ENCODE results near the gene NRTN.
"Not testable (repeated sequence)": the region's sequence is repeated elsewhere in the genome, so short reads cannot be mapped to it uniquely, and the experiment has no call there.

NRTN gene

DNA sequence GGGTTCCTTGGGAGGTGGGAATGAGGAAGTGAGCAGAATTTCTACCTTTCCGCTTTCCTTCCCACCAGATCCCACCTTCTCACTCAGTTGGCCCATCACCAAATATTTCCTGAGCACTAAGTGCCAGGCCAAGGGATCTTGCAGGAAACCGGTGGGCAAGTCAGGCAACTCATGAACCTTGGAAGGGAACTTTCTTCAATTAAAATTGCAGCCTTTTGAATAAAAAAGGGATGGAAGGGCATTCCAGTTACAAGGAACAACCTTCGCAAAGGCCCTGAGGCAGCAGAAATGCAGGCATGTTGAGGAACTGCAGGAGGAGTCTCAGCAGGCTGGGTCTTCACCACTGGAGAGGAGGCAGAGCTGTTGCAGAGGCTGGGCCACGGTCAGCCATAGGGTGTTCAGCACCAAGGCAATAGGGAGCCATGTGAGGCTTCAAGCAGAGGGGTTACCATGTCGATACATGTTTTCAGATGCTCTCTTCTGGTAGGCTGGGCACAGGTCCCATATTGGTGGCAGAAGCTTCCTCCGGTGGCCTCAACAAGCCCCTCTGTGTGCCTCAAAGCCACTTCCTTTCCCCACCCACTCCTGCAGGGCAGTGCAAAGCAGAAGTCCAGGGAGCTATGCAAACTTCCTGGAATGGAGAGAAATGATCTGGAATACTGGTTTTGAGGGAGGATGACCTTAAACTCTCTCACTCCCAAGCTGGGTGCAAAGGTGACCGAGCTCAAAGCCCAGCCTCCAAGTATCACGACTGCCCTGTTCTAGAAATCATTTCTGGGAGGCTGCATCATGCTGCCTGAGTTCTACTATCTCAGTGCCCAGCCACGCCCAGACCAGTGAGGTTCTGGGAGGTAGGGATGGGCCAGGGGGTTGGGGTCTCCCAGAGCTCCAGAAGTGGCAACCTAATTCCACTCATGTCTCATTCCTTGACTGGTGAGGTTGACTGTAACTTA is 34.5 kb downstream of the NRTN start, which contains the start of gene FUT6:
TSS of gene FUT6 (minus strand) at position 638 of the 953 bp plus-strand sequence. CDS start 7,135 bp downstream, outside the sequence.
- no peak for FAIRE-seq

GRCh38 chr19:5841735-5842111 is 36.9 kb downstream of the NRTN start:
- not testable (repeated sequence) for FAIRE-seq

DNA sequence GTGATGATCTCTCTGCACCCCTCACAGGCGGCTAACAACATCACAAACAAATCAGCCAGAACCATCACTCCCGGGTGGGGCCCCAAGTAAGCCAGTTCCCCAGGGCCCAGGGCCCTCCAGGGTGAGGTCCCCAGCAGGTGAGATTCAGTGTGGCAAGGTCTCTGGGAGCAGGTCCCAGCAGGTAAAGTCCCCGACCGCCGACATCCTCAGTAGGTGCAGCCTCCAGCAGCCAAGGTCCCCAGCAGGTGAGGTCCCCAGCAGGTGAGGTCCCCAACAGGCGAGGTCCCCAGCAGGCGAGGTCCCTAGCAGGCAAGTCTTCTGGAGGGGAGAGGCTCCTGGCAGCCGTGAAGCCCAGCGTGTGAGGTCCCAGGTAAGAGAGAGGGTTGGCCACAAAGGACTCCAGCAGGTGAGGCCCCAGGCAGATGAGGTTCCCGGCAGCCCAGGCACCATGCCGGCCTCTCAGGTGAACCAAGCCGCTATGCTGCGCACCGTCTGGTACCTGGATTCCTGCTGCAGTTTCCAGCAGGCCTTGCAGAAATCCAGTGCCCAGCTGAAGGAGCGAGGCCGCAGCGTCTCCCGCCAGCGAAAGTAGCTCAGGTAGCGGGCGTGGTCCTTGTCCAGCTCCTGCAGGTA is 38.5 kb downstream of the NRTN start:
- FAIRE-seq, result no peak

- no peak for FAIRE-seq
Measured at GRCh38 chr19:5844456-5845433, 39.9 kb downstream of the NRTN start.

GRCh38 chr19:5847846-5848245 is 43.0 kb downstream of the NRTN start:
- not testable (repeated sequence) for FAIRE-seq

- FAIRE-seq, result not testable (repeated sequence)
Measured at GRCh38 chr19:5848621-5849020, 43.8 kb downstream of the NRTN start.

GRCh38 chr19:5850189-5850588 is 45.3 kb downstream of the NRTN start:
- FAIRE-seq, result no peak

DNA sequence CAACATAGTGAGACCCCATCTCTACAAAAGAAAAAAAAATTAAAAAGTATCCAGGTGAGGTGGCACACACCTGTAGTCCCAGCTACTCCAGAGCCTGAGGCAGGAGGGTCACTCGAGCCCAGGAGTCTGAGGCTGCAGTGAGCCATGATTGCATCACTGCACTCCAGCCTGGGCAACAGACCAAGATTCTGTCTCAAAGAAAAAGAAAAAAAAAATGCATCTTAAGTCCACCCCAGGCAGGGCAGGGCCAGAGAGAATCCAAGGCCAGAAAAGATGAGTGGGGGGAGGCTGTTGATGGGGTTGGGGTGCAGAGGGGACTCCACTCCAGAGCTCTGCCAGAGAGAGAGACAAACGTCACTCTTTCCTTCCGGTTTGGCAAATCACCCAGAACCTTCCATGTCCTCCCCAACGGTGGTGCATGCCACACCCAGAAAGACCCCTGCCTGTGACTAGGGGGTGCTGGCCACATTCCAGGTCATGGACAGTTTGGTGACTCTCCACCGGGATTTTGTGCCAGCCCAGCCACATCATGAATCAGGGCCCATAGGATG is 46.0 kb downstream of the NRTN start:
- FAIRE-seq, result no peak

- FAIRE-seq, result no peak
Measured at GRCh38 chr19:5851302-5851701, 46.4 kb downstream of the NRTN start, which contains the start of gene FUT3. TSS of gene FUT3 (minus strand) at chr19:5851449.

- FAIRE-seq, result not testable (repeated sequence)
Measured at GRCh38 chr19:5854121-5854520, 49.3 kb downstream of the NRTN start.

GRCh38 chr19:5855151-5855550 is 50.3 kb downstream of the NRTN start:
- not testable (repeated sequence) for FAIRE-seq

GRCh38 chr19:5857203-5858081 is 52.6 kb downstream of the NRTN start:
- FAIRE-seq, result no peak

DNA sequence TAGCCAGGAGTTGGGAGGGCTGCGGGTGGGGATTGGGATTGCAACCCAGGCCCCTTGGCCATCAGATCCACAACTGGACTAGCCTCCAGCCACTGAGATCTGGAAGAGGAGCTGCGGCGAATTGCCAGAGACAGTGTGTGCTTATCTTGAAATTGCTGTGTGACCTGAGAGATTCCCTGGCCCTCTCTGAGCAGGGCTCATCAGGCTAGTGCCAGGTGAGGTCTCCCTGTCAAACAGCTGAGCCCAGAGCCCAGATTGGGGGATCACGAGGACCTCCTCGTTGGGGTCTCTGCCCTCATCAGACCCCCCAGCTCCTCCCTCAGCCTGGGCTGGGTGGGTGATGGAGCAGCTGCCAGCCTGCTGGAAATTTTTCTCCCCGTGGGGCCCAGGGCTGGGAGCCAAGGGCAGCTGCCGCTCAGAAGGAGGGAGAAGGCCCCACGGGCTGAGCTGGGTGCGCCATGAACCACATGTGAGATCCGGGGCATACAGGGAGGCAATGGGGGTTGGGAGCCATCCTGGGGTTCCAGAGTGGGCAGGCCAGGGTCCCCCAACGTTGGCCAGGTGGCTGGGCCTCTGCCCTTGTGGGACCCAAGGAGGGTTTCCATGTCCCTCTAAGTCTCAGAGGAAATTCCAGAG is 58.3 kb downstream of the NRTN start:
- no peak for FAIRE-seq

DNA sequence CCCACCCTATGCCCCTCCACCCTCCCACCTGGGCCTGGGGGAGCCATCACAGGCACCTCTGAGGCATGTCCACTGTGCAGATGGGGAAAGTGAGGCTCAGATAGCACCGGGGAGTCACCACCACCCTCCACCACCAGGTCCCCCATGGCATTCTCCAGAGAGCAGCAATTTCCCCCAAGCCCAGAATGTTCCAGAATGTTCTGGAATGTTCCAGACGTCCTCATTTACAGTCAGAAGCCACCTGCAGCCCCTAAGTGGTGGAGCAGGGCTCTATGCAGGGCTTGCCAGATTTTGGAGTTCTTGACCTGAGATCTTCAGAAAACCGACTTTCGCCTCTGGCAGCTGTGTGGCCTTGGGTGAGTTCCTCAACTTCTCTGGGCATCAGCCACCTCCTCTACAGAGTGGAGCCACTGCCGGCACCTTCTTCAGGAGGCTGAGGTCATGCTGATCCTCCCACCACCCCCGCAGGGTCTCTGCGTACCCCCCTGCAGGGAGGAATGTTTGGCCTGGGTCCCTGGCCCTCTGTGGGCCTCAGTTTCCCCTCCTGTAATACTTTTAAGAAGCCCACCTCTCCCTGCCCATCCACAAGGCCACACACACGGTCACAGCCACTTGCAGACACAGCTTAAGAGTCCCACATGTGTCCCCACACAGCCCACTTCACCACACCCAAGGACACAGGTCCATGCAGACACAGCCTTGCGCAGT is 59.3 kb downstream of the NRTN start:
- FAIRE-seq, result no peak

- FAIRE-seq, result no peak
Measured at GRCh38 chr19:5864725-5865486, 60.0 kb downstream of the NRTN start.

DNA sequence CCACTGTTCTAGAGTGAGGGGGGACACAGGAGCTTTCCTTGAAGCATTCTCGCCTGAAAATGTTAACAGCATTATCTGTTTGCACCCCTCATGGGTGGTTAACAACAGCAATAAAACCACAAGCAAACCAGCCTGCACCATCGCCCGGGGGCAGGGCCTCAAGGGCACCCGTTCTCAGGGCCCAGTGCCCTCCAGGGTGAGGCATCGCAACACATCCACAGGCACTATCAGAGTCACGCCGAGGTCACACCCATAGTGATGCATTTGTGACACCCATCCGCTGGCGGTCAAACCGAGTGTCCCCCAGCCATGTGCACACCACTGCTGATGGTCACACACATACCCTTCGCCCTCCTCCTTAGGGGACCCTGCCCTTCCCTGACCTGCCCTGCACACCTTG is 60.9 kb downstream of the NRTN start:
- no peak for FAIRE-seq

DNA sequence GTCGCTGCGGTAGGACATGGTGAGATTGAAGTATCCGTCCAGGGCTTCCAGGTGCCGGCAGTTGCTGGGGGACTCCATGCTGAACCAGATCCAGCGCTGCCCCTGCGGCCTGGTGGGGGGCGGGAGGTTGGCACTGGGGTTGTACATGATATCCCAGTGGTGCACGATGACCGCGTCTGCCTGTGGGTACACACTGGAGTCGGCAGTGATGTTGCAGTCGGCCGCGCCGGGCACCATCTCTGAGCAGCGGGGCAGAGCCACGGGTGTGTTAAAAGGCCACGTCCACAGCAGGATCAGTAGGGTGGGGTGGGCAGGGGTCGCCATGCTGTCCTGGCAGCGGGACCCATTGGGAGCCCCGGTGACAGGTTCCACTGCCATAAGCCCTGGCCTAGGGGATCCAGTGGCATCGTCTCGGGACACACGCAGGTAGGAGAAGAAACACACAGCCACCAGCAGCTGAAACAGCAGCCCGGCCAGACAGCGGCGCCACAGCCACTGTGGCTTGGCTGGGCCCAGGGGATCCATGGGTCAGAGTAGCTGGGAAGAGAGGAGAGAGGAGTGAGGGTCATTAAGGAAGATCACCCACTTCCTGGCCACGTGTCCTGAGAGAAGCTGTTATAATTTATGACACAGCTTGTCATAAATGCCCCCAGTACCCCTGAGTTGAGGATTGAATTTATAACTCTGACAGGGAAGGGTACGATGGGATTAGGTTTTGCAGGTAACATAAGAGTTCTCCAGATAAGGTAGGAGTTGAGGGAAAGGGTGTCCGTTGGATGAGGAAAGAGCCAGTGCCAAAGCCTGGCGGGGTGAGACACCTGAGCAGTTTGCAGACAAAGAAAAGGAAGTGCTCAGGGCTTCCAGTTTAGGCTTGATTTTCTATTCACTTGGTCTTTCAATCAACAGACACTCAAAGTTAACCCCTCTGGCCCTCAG is 62.6 kb downstream of the NRTN start:
- FAIRE-seq, result no peak

GRCh38 chr19:5870986-5871394 is 66.1 kb downstream of the NRTN start:
- no peak for FAIRE-seq

Measured in A204.1 (cell line).